ENCODE measurements around the gene AQP4.

AQP4 gene

DNA sequence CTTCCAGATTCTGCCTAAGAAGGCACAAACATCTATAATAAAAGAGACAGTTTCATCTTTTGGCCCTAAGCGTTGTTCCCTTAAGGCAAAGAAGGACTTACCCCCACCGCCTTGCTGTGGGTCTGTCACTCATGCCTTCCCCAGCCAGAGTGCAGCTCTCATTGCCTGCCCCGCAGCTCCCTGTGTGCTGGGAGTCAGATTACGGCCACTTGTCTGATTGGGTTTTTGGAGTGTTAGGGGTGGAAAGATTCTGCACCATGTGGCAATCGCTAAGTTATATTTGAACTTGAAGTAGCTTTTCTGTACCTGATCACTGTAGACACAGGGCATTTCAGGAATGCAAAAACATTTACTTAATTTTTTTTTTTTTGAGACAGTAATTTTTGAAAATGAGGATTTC, at the start of gene AQP4:
AQP4 (minus strand) TSS at position 151 of the 400 bp plus-strand sequence; CDS start at position 133, 18 bp downstream.
- no peaks in the 10 kb centered on the region for H3K9me3 ChIP-seq (ENCODE audit: low read depth, low read length)
- H3K27ac ChIP-seq, result no peak within 1 kb of the TSS
- H3K36me3 ChIP-seq (ENCODE audit: insufficient read depth, low read length), result no peaks in the 10 kb centered on the region
- no peak within 1 kb of the TSS for H3K4me3 ChIP-seq
- TF ChIP-seq FOXP2 (optimal IDR thresholded peaks at IDR 0.05; ENCODE audit: control extremely low read depth, extremely low read length, insufficient read depth), result no peak
- no peak for TF ChIP-seq EZH2 (IDR thresholded peaks at IDR 0.05)
- no peak for TF ChIP-seq POLR2AphosphoS5 (IDR thresholded peaks at IDR 0.05; ENCODE audit: borderline replicate concordance, low read depth, low read length)
- DNase-seq (ENCODE audit: low read depth, low spot score), result no peak
- H3K9ac ChIP-seq (ENCODE audit: insufficient read length), result no peak within 1 kb of the TSS

GRCh38 chr18:26911840-26912239, 46.3 kb upstream of the AQP4 start:
- Histone ChIP-seq H3K9ac (ENCODE audit: insufficient read length) (no peak overlapping the region), H3K27ac (no peak overlapping the region), H3K36me3 (ENCODE audit: insufficient read depth, low read length) (no peaks in the 10 kb centered on the region), H3K4me3 (no peak overlapping the region), H3K9me3 (ENCODE audit: low read depth, low read length) (no peaks in the 10 kb centered on the region)
- TF ChIP-seq POLR2AphosphoS5 (IDR thresholded peaks at IDR 0.05; ENCODE audit: borderline replicate concordance, low read depth, low read length) (no peak), EZH2 (IDR thresholded peaks at IDR 0.05) (no peak), FOXP2 (optimal IDR thresholded peaks at IDR 0.05; ENCODE audit: control extremely low read depth, extremely low read length, insufficient read depth) (no peak)
- DNase-seq (ENCODE audit: low read depth, low spot score), result no peak

- Histone ChIP-seq H3K9me3 (ENCODE audit: low read depth, low read length) (no peaks in the 10 kb centered on the region), H3K36me3 (ENCODE audit: insufficient read depth, low read length) (no peaks in the 10 kb centered on the region), H3K27ac (no peak overlapping the region), H3K4me3 (no peak overlapping the region), H3K9ac (ENCODE audit: insufficient read length) (no peak overlapping the region)
- DNase-seq (ENCODE audit: low read depth, low spot score), result no peak
- no peak for TF ChIP-seq POLR2AphosphoS5 (IDR thresholded peaks at IDR 0.05; ENCODE audit: borderline replicate concordance, low read depth, low read length)
- no peak for TF ChIP-seq EZH2 (IDR thresholded peaks at IDR 0.05)
- no peak for TF ChIP-seq FOXP2 (optimal IDR thresholded peaks at IDR 0.05; ENCODE audit: control extremely low read depth, extremely low read length, insufficient read depth)
Measured at GRCh38 chr18:26909599-26910290, 44.2 kb upstream of the AQP4 start.

DNA sequence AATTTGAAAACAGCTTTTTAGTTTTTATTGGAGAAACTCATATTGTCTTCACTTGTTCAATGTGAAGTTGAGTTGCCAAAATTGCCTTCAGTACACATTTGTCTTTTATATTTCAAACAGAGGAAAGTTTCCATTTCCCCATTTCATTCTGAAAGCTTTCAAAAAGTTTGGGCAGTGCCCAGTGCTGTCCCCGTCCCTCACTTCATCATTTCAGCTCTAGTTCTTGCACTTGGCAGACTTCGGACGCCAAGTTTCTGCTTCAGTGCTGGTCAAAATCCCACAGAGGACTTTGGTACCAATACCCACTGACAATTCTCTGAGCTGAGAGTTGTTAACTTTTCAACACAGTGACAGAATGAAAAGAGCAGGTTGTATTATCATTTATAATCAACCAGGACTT, 43.4 kb upstream of the AQP4 start:
- TF ChIP-seq EZH2 (IDR thresholded peaks at IDR 0.05), result no peak
- TF ChIP-seq POLR2AphosphoS5 (IDR thresholded peaks at IDR 0.05; ENCODE audit: borderline replicate concordance, low read depth, low read length), result no peak
- no peak for TF ChIP-seq FOXP2 (optimal IDR thresholded peaks at IDR 0.05; ENCODE audit: control extremely low read depth, extremely low read length, insufficient read depth)
- DNase-seq (ENCODE audit: low read depth, low spot score), result no peak
- Histone ChIP-seq H3K27ac (no peak overlapping the region), H3K36me3 (ENCODE audit: insufficient read depth, low read length) (no peaks in the 10 kb centered on the region), H3K4me3 (no peak overlapping the region), H3K9ac (ENCODE audit: insufficient read length) (no peak overlapping the region), H3K9me3 (ENCODE audit: low read depth, low read length) (no peaks in the 10 kb centered on the region)

DNA sequence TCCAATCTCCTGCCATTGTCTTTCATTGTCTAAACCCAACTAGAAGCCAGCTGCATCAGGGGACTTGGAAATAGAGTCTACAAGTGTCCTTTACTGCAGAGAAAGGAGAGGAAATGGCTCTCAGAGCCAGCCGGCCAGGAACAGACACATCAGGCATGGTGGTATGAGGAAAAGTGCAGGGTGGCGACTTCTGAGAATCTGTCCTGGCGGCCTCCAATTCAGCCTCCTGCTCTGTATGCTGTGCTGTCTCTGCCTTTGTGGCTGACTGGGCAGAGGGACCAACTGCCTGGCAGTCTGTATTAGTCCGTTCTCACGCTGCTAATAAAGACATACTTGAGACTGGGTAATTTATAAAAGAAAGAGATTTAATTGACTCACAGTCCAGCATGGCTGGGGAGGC, 36.8 kb upstream of the AQP4 start:
- H3K36me3 ChIP-seq (ENCODE audit: insufficient read depth, low read length), result no peaks in the 10 kb centered on the region
- H3K9ac ChIP-seq (ENCODE audit: insufficient read length), result no peak overlapping the region
- no peak overlapping the region for H3K4me3 ChIP-seq
- no peak overlapping the region for H3K27ac ChIP-seq
- TF ChIP-seq POLR2AphosphoS5 (IDR thresholded peaks at IDR 0.05; ENCODE audit: borderline replicate concordance, low read depth, low read length) (no peak), FOXP2 (optimal IDR thresholded peaks at IDR 0.05; ENCODE audit: control extremely low read depth, extremely low read length, insufficient read depth) (no peak), EZH2 (IDR thresholded peaks at IDR 0.05) (no peak)
- DNase-seq (ENCODE audit: low read depth, low spot score), result no peak
- no peaks in the 10 kb centered on the region for H3K9me3 ChIP-seq (ENCODE audit: low read depth, low read length)

DNA sequence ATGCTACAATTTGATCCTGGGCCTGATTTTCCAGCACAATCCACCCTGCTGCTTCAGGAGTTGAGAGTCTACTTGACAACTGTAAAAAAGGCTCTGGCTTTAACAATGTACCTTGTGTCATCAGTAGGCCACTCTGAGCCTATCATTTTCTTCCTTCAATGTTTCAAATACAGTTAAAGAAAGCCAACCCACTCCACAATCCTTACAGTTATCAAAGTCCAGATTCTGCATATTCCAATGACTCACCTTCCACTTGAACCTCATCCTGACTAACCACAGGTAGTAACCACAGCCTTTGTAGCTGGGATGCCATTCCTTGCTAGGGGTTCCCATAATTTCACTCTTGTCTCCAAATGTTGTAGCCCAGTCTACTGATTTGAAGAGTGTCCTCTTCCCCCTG, 35.5 kb upstream of the AQP4 start:
- no peak overlapping the region for H3K9ac ChIP-seq (ENCODE audit: insufficient read length)
- no peaks in the 10 kb centered on the region for H3K36me3 ChIP-seq (ENCODE audit: insufficient read depth, low read length)
- H3K27ac ChIP-seq, result no peak overlapping the region
- no peak for TF ChIP-seq POLR2AphosphoS5 (IDR thresholded peaks at IDR 0.05; ENCODE audit: borderline replicate concordance, low read depth, low read length)
- TF ChIP-seq FOXP2 (optimal IDR thresholded peaks at IDR 0.05; ENCODE audit: control extremely low read depth, extremely low read length, insufficient read depth), result no peak
- TF ChIP-seq EZH2 (IDR thresholded peaks at IDR 0.05), result no peak
- DNase-seq (ENCODE audit: low read depth, low spot score), result no peak
- H3K4me3 ChIP-seq, result no peak overlapping the region
- no peaks in the 10 kb centered on the region for H3K9me3 ChIP-seq (ENCODE audit: low read depth, low read length)

DNA sequence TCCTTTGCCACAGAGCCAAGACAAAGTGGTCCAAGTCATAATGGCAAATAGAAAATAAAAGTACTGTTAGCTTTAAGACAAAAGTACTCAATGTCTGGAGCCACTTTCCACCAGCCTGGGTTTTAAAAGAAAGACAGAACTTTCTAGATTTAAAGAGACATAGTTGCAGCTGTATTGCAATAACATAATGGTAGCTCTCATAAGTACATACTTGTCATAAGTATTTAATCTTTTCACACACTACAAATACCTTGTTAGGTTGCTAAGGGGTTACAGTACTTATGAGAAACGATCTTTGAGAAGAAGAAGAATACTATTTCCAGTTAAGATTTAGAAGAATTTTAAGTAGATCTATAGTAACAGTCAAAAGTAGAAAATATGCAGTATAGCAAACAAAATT, 28.9 kb upstream of the AQP4 start:
- Histone ChIP-seq H3K9me3 (ENCODE audit: low read depth, low read length) (no peaks in the 10 kb centered on the region), H3K27ac (no peak overlapping the region), H3K9ac (ENCODE audit: insufficient read length) (no peak overlapping the region), H3K4me3 (no peak overlapping the region), H3K36me3 (ENCODE audit: insufficient read depth, low read length) (no peaks in the 10 kb centered on the region)
- TF ChIP-seq POLR2AphosphoS5 (IDR thresholded peaks at IDR 0.05; ENCODE audit: borderline replicate concordance, low read depth, low read length), result no peak
- DNase-seq (ENCODE audit: low read depth, low spot score), result no peak

DNA sequence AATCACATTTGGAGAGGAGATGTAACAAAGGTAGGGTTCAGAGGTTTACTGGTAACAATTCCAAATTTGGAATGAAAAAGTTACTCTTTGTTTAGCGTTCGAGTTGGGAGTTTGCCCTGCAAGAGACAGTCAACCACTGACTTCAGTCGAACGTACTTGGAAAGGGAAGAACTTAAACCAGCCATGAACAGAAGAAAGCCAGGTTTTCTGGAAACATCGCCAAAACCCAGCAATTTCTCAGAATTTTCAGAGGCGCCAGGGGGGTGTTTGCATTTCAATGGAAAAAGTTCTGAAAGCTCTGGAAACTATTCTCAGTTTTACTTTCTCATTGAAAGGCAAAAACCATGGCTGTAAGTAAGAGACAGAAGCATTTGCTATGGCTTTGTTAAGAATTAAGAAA, 28.5 kb upstream of the AQP4 start:
- TF ChIP-seq EZH2 (IDR thresholded peaks at IDR 0.05) (no peak), POLR2AphosphoS5 (IDR thresholded peaks at IDR 0.05; ENCODE audit: borderline replicate concordance, low read depth, low read length) (no peak), FOXP2 (optimal IDR thresholded peaks at IDR 0.05; ENCODE audit: control extremely low read depth, extremely low read length, insufficient read depth) (no peak)
- no peaks in the 10 kb centered on the region for H3K9me3 ChIP-seq (ENCODE audit: low read depth, low read length)
- H3K27ac ChIP-seq, result no peak overlapping the region
- no peaks in the 10 kb centered on the region for H3K36me3 ChIP-seq (ENCODE audit: insufficient read depth, low read length)
- no peak overlapping the region for H3K9ac ChIP-seq (ENCODE audit: insufficient read length)
- DNase-seq (ENCODE audit: low read depth, low spot score), result no peak
- H3K4me3 ChIP-seq, result no peak overlapping the region

- no peaks in the 10 kb centered on the region for H3K9me3 ChIP-seq (ENCODE audit: low read depth, low read length)
- no peak overlapping the region for H3K27ac ChIP-seq
- no peak for TF ChIP-seq POLR2AphosphoS5 (IDR thresholded peaks at IDR 0.05; ENCODE audit: borderline replicate concordance, low read depth, low read length)
- TF ChIP-seq EZH2 (IDR thresholded peaks at IDR 0.05), result no peak
- TF ChIP-seq FOXP2 (optimal IDR thresholded peaks at IDR 0.05; ENCODE audit: control extremely low read depth, extremely low read length, insufficient read depth), result no peak
- no peak for DNase-seq (ENCODE audit: low read depth, low spot score)
- H3K36me3 ChIP-seq (ENCODE audit: insufficient read depth, low read length), result no peaks in the 10 kb centered on the region
- no peak overlapping the region for H3K4me3 ChIP-seq
- no peak overlapping the region for H3K9ac ChIP-seq (ENCODE audit: insufficient read length)
Measured at GRCh38 chr18:26888259-26888658, 22.8 kb upstream of the AQP4 start.
